Endothelial cell of umbilical vein (primary cell): Measurements from ENCODE around the gene EFS. TPM values are rescaled to one million over a fixed set of nuclear protein-coding genes. Genes with fewer than 3 reads are reported as not detected.

Experiments used
- BruUV-seq: library from RNA; stranded (reverse); fragments of 400-500 nt; replicated peaks from 2 replicates; lab custom pipeline; 2021; lab: Mats Ljungman, UMichigan
- CTCF ChIA-PET: fragments of 300-600, 350-600 bp; sonication (Branson Sonifier 250); formaldehyde crosslinking; loops from one replicate; lab custom pipeline; 2021; ENCODE audit warnings: antibody characterized with exemption, inconsistent platforms; lab: Charles Lee
- POLR2A ChIA-PET: fragments of 300-600, 350-600 bp; sonication (Branson Sonifier 250); formaldehyde crosslinking; loops from one replicate; lab custom pipeline; 2021; ENCODE audit warnings: antibody characterized with exemption, inconsistent platforms; lab: Charles Lee
- DNase-seq: peaks from one replicate; pipeline ENCODE4 v3.0.0-alpha.2; 2011; ENCODE audit warnings: low read depth, low spot score
- FAIRE-seq: peaks from 2 replicates; lab custom pipeline; 2011; peaks lifted over from hg19 to GRCh38; lab: Jason Lieb, UNC
- H2AFZ ChIP-seq: 2 replicates; pipeline ENCODE4 v1.6.0; 2012; ENCODE audit warnings: low read depth, low read length, control low read depth, inconsistent platforms
- H3K27ac ChIP-seq: 2 replicates; pipeline ENCODE4 v1.5.1; 2011; ENCODE audit warnings: low read depth, mild to moderate bottlenecking, control low read depth, low read length, moderate library complexity; ENCODE audit not compliant: insufficient read depth
- H3K27me3 ChIP-seq, 2 experiments: 2 replicates each; pipeline versions ENCODE4 v1.6.0 to v1.6.1; 2011; ENCODE audit warnings: low read length in 2 of 2, mixed read lengths in 1 of 2; ENCODE audit not compliant: control insufficient read depth in 2 of 2, insufficient read depth in 2 of 2
- H3K36me3 ChIP-seq, 2 experiments: 2 replicates in 1 of 2; 3 replicates in 1 of 2; pipeline ENCODE4 v1.5.1; 2011; ENCODE audit warnings: low read length in 2 of 2, mild to moderate bottlenecking in 1 of 2, moderate library complexity in 1 of 2; ENCODE audit not compliant: control insufficient read depth in 2 of 2, insufficient read depth in 2 of 2; ENCODE audit errors: extremely low read depth in 1 of 2
- H3K4me1 ChIP-seq: 3 replicates; pipeline ENCODE4 v1.5.1; 2011; ENCODE audit warnings: mild to moderate bottlenecking, low read length; ENCODE audit not compliant: control insufficient read depth, insufficient read depth; ENCODE audit errors: extremely low read depth
- H3K4me2 ChIP-seq: 2 replicates; pipeline ENCODE4 v1.6.1; 2011; ENCODE audit warnings: low read length, control low read depth, mixed read lengths; ENCODE audit not compliant: insufficient read depth
- H3K4me3 ChIP-seq, 3 experiments: fragments of 200-600 bp in 1 of 3; sonication (generic), shearing (Covaris generic) in 1 of 3; replicated peaks in 1 of 3; 2 replicates each; pipeline ENCODE4 v1.5.1; 2011 to 2016; ENCODE audit warnings: control low read depth in 3 of 3, low read length in 3 of 3, mild to moderate bottlenecking in 2 of 3, inconsistent platforms in 1 of 3, low read depth in 1 of 3, moderate library complexity in 1 of 3; ENCODE audit not compliant: insufficient read depth in 1 of 3
- H3K79me2 ChIP-seq: 2 replicates; pipeline ENCODE4 v1.6.0; 2012; ENCODE audit warnings: low read length, inconsistent platforms; ENCODE audit not compliant: control insufficient read depth, insufficient read depth
- H3K9ac ChIP-seq: replicated peaks from 2 replicates; pipeline ENCODE3; 2011; ENCODE audit warnings: low read length, control low read depth; ENCODE audit not compliant: insufficient read depth; ENCODE audit errors: extremely low read depth
- H3K9me1 ChIP-seq: replicated peaks from 3 replicates; pipeline ENCODE4 v1.6.0; 2011; ENCODE audit warnings: mild to moderate bottlenecking, low read length; ENCODE audit not compliant: control insufficient read depth, insufficient read depth; ENCODE audit errors: extremely low read depth
- H3K9me3 ChIP-seq: replicated peaks from 2 replicates; pipeline ENCODE4 v1.5.1; 2012; ENCODE audit warnings: low read length, inconsistent platforms; ENCODE audit not compliant: control insufficient read depth, insufficient read depth
- H4K20me1 ChIP-seq: replicated peaks from 2 replicates; pipeline ENCODE3; 2011; ENCODE audit warnings: mild to moderate bottlenecking, low read length; ENCODE audit not compliant: control insufficient read depth, insufficient read depth; ENCODE audit errors: extremely low read depth
- GATA2 ChIP-seq: IDR thresholded peaks from 2 replicates; pipeline ENCODE4 v1.7.0; 2011; ENCODE audit warnings: low read depth, mild to moderate bottlenecking, moderate library complexity, mixed read lengths, low read length; ENCODE audit not compliant: insufficient read length, insufficient read depth
- POLR2A ChIP-seq: IDR thresholded peaks from 2 replicates; pipeline ENCODE4 v1.6.1; 2012; ENCODE audit warnings: low read depth, mild to moderate bottlenecking, control low read depth, low read length
- POLR2AphosphoS5 ChIP-seq: IDR thresholded peaks from 2 replicates; pipeline ENCODE4 v1.6.1; 2012; ENCODE audit warnings: low read depth, mild to moderate bottlenecking, control low read depth, low read length, moderate library complexity; ENCODE audit not compliant: insufficient read depth
- dilution Hi-C: fragments of 300-500 bp; cut with MboI; formaldehyde crosslinking; loops from one replicate; pipeline ENCODE4 v1.15.0; 2019; ENCODE audit warnings: low sequenced_read_pairs; ENCODE audit not compliant: extremely low pct_ligation_motif_present
- intact Hi-C: fragments of 100-400 bp; cut with micrococcal nuclease; formaldehyde crosslinking; loops from one replicate; pipeline ENCODE4 v1.10.0; 2022
- microRNA counts: library from miRNA; unstranded; fragments of <30 nt; microRNA quantifications from one replicate; lab custom pipeline; 2016
- microRNA-seq: library from miRNA; unstranded; fragments of <30 nt; microRNA quantifications from one replicate; pipeline ENCODE4 v1.2.0, GENCODE V29; 2021; ENCODE audit warnings: borderline number of aligned reads, borderline replicate concordance
- polyA plus RNA-seq, 4 experiments: library from polyadenylated mRNA; depleted of rRNA in 3 of 4; stranded (reverse) in 3 of 4; unstranded in 1 of 4; fragments of >200 nt; gene quantifications; 2 replicates each; pipeline versions ENCODE4 v1.2.1 to v1.2.3, GENCODE V29; 2011 to 2012; ENCODE audit warnings: missing spikeins in 1 of 4
- small RNA-seq: library from RNA; depleted of rRNA; stranded (forward); fragments of <200 nt; gene quantifications from one replicate; pipeline ENCODE3, GENCODE V24; 2012; ENCODE audit warnings: low replicate concordance, low read depth; ENCODE audit not compliant: insufficient read depth, insufficient read length
- total RNA-seq: library from RNA; stranded (reverse); gene quantifications from 2 replicates; pipeline ENCODE4 v1.2.3, GENCODE V29; 2021

EFS gene
- total and polyA plus RNA-seq, 2 donors (not counting 3 experiments of a cell fraction or from before 2014, with no cell fraction given) = 0.03 to 0.13 TPM

DNA sequence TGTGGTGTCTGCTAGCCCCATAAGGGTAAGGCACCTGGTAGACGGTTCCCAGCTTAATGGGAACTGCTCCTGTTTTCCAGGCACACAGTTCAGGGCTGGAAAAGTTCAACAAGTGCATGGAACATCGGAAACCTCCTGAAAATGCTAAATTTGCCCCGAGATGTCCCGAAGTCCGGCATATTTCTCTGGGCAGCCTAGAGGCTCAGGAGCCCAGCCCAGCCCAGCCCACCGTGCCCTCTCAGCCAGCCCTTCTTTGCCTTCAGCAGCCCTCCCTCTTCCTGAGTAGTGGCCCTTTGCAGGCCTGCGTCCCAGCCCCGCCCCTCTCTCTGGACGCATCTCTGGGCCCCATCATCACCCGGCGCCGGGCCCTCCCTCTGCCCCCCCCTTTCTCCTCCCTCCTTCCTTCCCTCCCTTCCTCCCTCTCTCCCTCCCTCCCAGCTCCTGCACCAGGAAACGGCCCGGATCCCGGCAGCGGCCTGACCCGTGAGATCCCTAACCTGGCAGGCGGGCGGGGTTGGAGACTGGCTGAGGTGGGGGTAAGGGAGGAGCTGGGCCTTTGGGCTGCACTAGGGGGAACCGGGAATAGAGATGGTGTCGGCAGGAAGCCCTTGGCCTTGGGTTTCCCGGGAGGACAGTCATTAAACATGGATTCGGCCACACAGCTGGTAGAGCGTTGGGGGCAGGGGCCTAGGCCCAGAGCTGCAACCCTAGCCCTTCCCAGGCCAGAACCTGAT lies 58.4 kb downstream of the EFS start, which contains the start of gene BCL2L2:
BCL2L2 (plus strand) TSS at position 422 of the 734 bp plus-strand sequence. CDS start 935 bp downstream, outside the sequence.
- peak within 1 kb of the TSS; percentile 95 for H2AFZ ChIP-seq
- peak within 1 kb of the TSS; percentile 90 for H3K4me2 ChIP-seq
- H3K36me3 ChIP-seq = peaks cover 0 to 12% of the 10 kb centered on the region in 2 experiments
- peak; percentile 92 for DNase-seq
- POLR2A ChIA-PET = interaction anchor here (1.0 to 1.2 kb wide), 2 partner anchors 14 to 18 kb away, joined by 3 to 6 read pairs; partner anchors contain the start of gene PABPN1
- peak; percentile 75 for TF ChIP-seq POLR2A
- TF ChIP-seq POLR2AphosphoS5 = peak; percentile 80
- TF ChIP-seq GATA2 = no peak
- peaks cover 43% of the 10 kb centered on the region for H3K79me2 ChIP-seq
- peak within 1 kb of the TSS; percentile 84 to 92 (median 89) for H3K4me3 ChIP-seq
- H3K9me1 ChIP-seq = no peaks in the 10 kb centered on the region
- FAIRE-seq = peak; percentile 97
- no peaks in the 10 kb centered on the region for H4K20me1 ChIP-seq
- dilution Hi-C loops (no loop called here), intact Hi-C loops (loop anchor here (1.0 kb wide), 1 partner anchor 15 kb away; the partner anchor contains the start of gene PABPN1)
- BruUV-seq = no TSS peak
- peak within 1 kb of the TSS; percentile 85 for H3K9ac ChIP-seq
- peaks cover 27% of the 10 kb centered on the region for H3K4me1 ChIP-seq
- no peaks in the 10 kb centered on the region for H3K9me3 ChIP-seq
- no peaks in the 10 kb centered on the region for H3K27me3 ChIP-seq
- CTCF ChIA-PET = interaction anchor here (0.8 to 3.2 kb wide), 5 partner anchors 15 to 229 kb away, joined by 3 to 17 read pairs (median 3); partner anchors contain the start of gene PABPN1
- peak within 1 kb of the TSS; percentile 78 for H3K27ac ChIP-seq

MicroRNAs encoded within 50 kb of the gene (microRNA counts, 767-probe panel; counts per million panel counts)
- 723 counts per million, percentile 96 among the panel's probes with 10 or more counts for microRNA hsa-miR-208a (lab: Ali Mortazavi, UCI)

Small RNA genes lying within 50 kb of the gene (microRNA-seq; reads per million reads assigned to microRNA genes)
- gene MIR208A = 10.4 reads per million, percentile 26 among the genes with 10 or more reads in this experiment

Small RNA genes lying within 50 kb of the gene (small RNA-seq; reads per million reads assigned to genes)
- gene MIR208A = not detected

Other genes with a start within 250 kb of the EFS start
- not detected in 2 replicates for gene CEBPE, start 245.9 kb downstream of the EFS start, total RNA-seq
- not detected in 2 replicates for gene CEBPE, start 245.9 kb downstream of the EFS start, polyA plus RNA-seq
- gene SLC7A8, start 181.5 kb downstream of the EFS start, total RNA-seq = 1.1 and 1.6 TPM in 2 replicates
- gene SLC7A8, start 181.5 kb downstream of the EFS start, polyA plus RNA-seq = 0.76 and 0.88 TPM in 2 replicates
- gene RNF212B, start 127.2 kb downstream of the EFS start, total RNA-seq = not detected in 2 replicates
- gene RNF212B, start 127.2 kb downstream of the EFS start, polyA plus RNA-seq = not detected in 2 replicates
- 11.3 and 11.7 TPM in 2 replicates for gene HOMEZ, start 79.0 kb downstream of the EFS start, total RNA-seq
- gene HOMEZ, start 79.0 kb downstream of the EFS start, polyA plus RNA-seq = 16.8 and 17.7 TPM in 2 replicates
- gene PPP1R3E, start 62.3 kb downstream of the EFS start, total RNA-seq = 4.1 and 7.4 TPM in 2 replicates
- gene PPP1R3E, start 62.3 kb downstream of the EFS start, polyA plus RNA-seq = 3.2 and 4.3 TPM in 2 replicates
- 24.3 and 26.2 TPM in 2 replicates for gene BCL2L2, start 58.3 kb downstream of the EFS start, total RNA-seq
- 14.7 and 19.9 TPM in 2 replicates for gene BCL2L2, start 58.3 kb downstream of the EFS start, polyA plus RNA-seq
- gene PABPN1, start 43.7 kb downstream of the EFS start, total RNA-seq = 218 and 231 TPM in 2 replicates
- gene PABPN1, start 43.7 kb downstream of the EFS start, polyA plus RNA-seq = 227 and 231 TPM in 2 replicates
- gene SLC22A17, start 12.3 kb downstream of the EFS start, total RNA-seq = 1.8 and 4.6 TPM in 2 replicates
- gene SLC22A17, start 12.3 kb downstream of the EFS start, polyA plus RNA-seq = 2.9 and 4.2 TPM in 2 replicates
- not detected in 2 replicates for gene IL25, start 7.6 kb upstream of the EFS start, total RNA-seq
- not detected in 2 replicates for gene IL25, start 7.6 kb upstream of the EFS start, polyA plus RNA-seq
- not detected in 2 replicates for gene CMTM5, start 11.9 kb upstream of the EFS start, total RNA-seq
- not detected in 2 replicates for gene CMTM5, start 11.9 kb upstream of the EFS start, polyA plus RNA-seq
- not detected in 2 replicates for gene MYH6, start 43.1 kb upstream of the EFS start, total RNA-seq
- gene MYH6, start 43.1 kb upstream of the EFS start, polyA plus RNA-seq = not detected in 2 replicates
- gene MYH7, start 70.5 kb upstream of the EFS start, total RNA-seq = not detected in 2 replicates
- not detected in 2 replicates for gene MYH7, start 70.5 kb upstream of the EFS start, polyA plus RNA-seq
- 36.3 and 36.5 TPM in 2 replicates for gene NGDN, start 104.5 kb upstream of the EFS start, total RNA-seq
- gene NGDN, start 104.5 kb upstream of the EFS start, polyA plus RNA-seq = 22.1 and 25.6 TPM in 2 replicates
- gene ZFHX2, start 186.6 kb upstream of the EFS start, total RNA-seq = 2.0 and 2.3 TPM in 2 replicates
- gene ZFHX2, start 186.6 kb upstream of the EFS start, polyA plus RNA-seq = 0.21 and 0.25 TPM in 2 replicates
- gene THTPA, start 191.1 kb upstream of the EFS start, total RNA-seq = 9.8 and 12.5 TPM in 2 replicates
- 9.5 and 10.8 TPM in 2 replicates for gene THTPA, start 191.1 kb upstream of the EFS start, polyA plus RNA-seq
- 30.5 and 39.0 TPM in 2 replicates for gene AP1G2, start 202.6 kb upstream of the EFS start, total RNA-seq
- 55.8 and 63.2 TPM in 2 replicates for gene AP1G2, start 202.6 kb upstream of the EFS start, polyA plus RNA-seq
- not detected in 2 replicates for gene JPH4, start 213.6 kb upstream of the EFS start, total RNA-seq
- gene JPH4, start 213.6 kb upstream of the EFS start, polyA plus RNA-seq = 0.06 TPM in 1 of 2 replicates, not detected in the other